HCT116 (cell line): ENCODE data around the gene CLDN20. TPM values are rescaled to one million over a fixed set of nuclear protein-coding genes. Genes with fewer than 3 reads are reported as not detected.

Experiments
- ATAC-seq: fragments of 200-7000 bp; cut with Tn5 transposase; 2 replicates; pipeline ENCODE4 v1.9.1; 2020; ENCODE audit warnings: mild to moderate bottlenecking, moderate library complexity
- BruUV-seq: library from RNA; stranded (reverse); fragments of 400-500 nt; replicated peaks from 2 replicates; lab custom pipeline; 2021; lab: Mats Ljungman, UMichigan
- CTCF ChIA-PET: fragments of 300-600 bp; sonication (Branson Sonifier 250); formaldehyde crosslinking; loops from one replicate; lab custom pipeline; 2021; ENCODE audit warnings: antibody characterized with exemption; lab: Charles Lee
- POLR2A ChIA-PET: fragments of 300-600, 350-600 bp; sonication (Branson Sonifier 250); formaldehyde crosslinking; loops from one replicate; lab custom pipeline; 2021; ENCODE audit warnings: antibody characterized with exemption; lab: Charles Lee
- RAD21 ChIA-PET, 2 experiments: fragments of 300-600 bp; sonication (Branson Sonifier 250); formaldehyde crosslinking; loops; one replicate each; lab custom pipeline; 2023; ENCODE audit warnings: low total read pairs in 2 of 2; ENCODE audit not compliant: uncharacterized antibody in 2 of 2, unreplicated experiment in 2 of 2, low non-redundant PET in 1 of 2; lab: Charles Lee
- DNase-seq: peaks from one replicate; pipeline ENCODE4 v3.0.0-alpha.2; 2010; ENCODE audit warnings: low read depth, low spot score
- H2AFZ ChIP-seq: fragments of 200-600 bp; shearing (Covaris generic), sonication (generic); 2 replicates; pipeline ENCODE4 v1.6.1; 2017; ENCODE audit warnings: low read depth, mixed run types, mixed read lengths, antibody characterized with exemption, low read length; ENCODE audit not compliant: poor library complexity, severe bottlenecking
- H3K27ac ChIP-seq: 2 replicates; pipeline ENCODE4 v1.5.1; 2012; ENCODE audit warnings: low read depth, low read length
- H3K27me3 ChIP-seq: fragments of 200-600 bp; sonication (generic); 2 replicates; pipeline ENCODE4 v1.6.1; 2016; ENCODE audit warnings: mixed run types, low read length, mixed read lengths; ENCODE audit not compliant: insufficient read depth
- H3K36me3 ChIP-seq, 2 experiments: fragments of 200-500 bp in 1 of 2; fragments of 200-600 bp in 1 of 2; sonication (Bioruptor generic) in 1 of 2; sonication (generic) in 1 of 2; 2 replicates each; pipeline versions ENCODE4 v1.5.1 to v1.6.1; 2014 to 2016; ENCODE audit warnings: low read length in 2 of 2, inconsistent platforms in 1 of 2, mixed read lengths in 1 of 2, mixed run types in 1 of 2; ENCODE audit not compliant: insufficient read depth in 2 of 2, control insufficient read depth in 1 of 2
- H3K4me1 ChIP-seq, 2 experiments: fragments of 200-600 bp in 1 of 2; sonication (generic) in 1 of 2; 2 replicates each; pipeline versions ENCODE4 v1.5.1 to v1.6.1; 2012 to 2017; ENCODE audit warnings: low read length in 2 of 2, inconsistent platforms in 1 of 2, mild to moderate bottlenecking in 1 of 2, mixed read lengths in 1 of 2, mixed run types in 1 of 2, moderate library complexity in 1 of 2; ENCODE audit not compliant: insufficient read depth in 2 of 2, control insufficient read depth in 1 of 2
- H3K4me2 ChIP-seq: fragments of 200-600 bp; sonication (generic); 2 replicates; pipeline ENCODE4 v1.6.1; 2017; ENCODE audit warnings: mixed run types, low read length, mixed read lengths
- H3K4me3 ChIP-seq, 2 experiments: fragments of 200-600 bp in 1 of 2; sonication (generic) in 1 of 2; replicated peaks in 1 of 2; 2 replicates each; pipeline ENCODE4 v1.5.1; 2011 to 2016; ENCODE audit warnings: low read length in 2 of 2, control low read depth in 1 of 2, low read depth in 1 of 2, mild to moderate bottlenecking in 1 of 2, mixed read lengths in 1 of 2, mixed run types in 1 of 2
- H3K79me2 ChIP-seq: fragments of 200-600 bp; sonication (generic); 2 replicates; pipeline ENCODE4 v1.6.1; 2017; ENCODE audit warnings: mild to moderate bottlenecking, mixed run types, low read length, moderate library complexity, mixed read lengths; ENCODE audit not compliant: insufficient read depth
- H3K9ac ChIP-seq: fragments of 200-600 bp; sonication (generic); 2 replicates; pipeline ENCODE4 v1.6.1; 2016; ENCODE audit warnings: low read length, mixed read lengths
- H3K9me2 ChIP-seq: fragments of 200-600 bp; sonication (generic), shearing (Covaris generic); 2 replicates; pipeline ENCODE4 v1.6.1; 2017; ENCODE audit warnings: mixed run types, mild to moderate bottlenecking, moderate library complexity; ENCODE audit not compliant: insufficient read depth
- H3K9me3 ChIP-seq, 2 experiments: fragments of 200-500 bp in 1 of 2; fragments of 200-600 bp in 1 of 2; sonication (Bioruptor generic) in 1 of 2; sonication (generic) in 1 of 2; 2 replicates each; pipeline ENCODE4 v1.6.1; 2014 to 2017; ENCODE audit warnings: low read length in 2 of 2, mixed read lengths in 2 of 2, inconsistent platforms in 1 of 2, low read depth in 1 of 2, mild to moderate bottlenecking in 1 of 2, mixed run types in 1 of 2, moderate library complexity in 1 of 2; ENCODE audit not compliant: control insufficient read depth in 1 of 2, insufficient read depth in 1 of 2
- H4K20me1 ChIP-seq: fragments of 200-600 bp; sonication (generic), shearing (Covaris generic); 2 replicates; pipeline ENCODE4 v1.6.1; 2017; ENCODE audit warnings: mixed run types, mild to moderate bottlenecking, moderate library complexity; ENCODE audit not compliant: insufficient read depth
- ATF3 ChIP-seq: IDR thresholded peaks from 2 replicates; pipeline ENCODE4 v1.6.1; 2012
- CTCF ChIP-seq, 3 experiments: fragments of 200-600 bp in 1 of 3; sonication (generic) in 1 of 3; IDR thresholded peaks in 2 of 3; conservative IDR thresholded peaks in 1 of 3; 2 replicates each; pipeline ENCODE4 v1.5.1; 2012 to 2017; ENCODE audit warnings: low read depth in 2 of 3, low read length in 2 of 3, antibody characterized with exemption in 1 of 3, borderline replicate concordance in 1 of 3, control low read depth in 1 of 3, mild to moderate bottlenecking in 1 of 3, mixed read lengths in 1 of 3, mixed run types in 1 of 3, moderate library complexity in 1 of 3; ENCODE audit not compliant: insufficient read depth in 1 of 3
- EGR1 ChIP-seq: IDR thresholded peaks from 2 replicates; pipeline ENCODE4 v1.6.1; 2012; ENCODE audit warnings: low read depth
- EZH2 ChIP-seq: fragments of 200-600 bp; sonication (generic); IDR thresholded peaks from 2 replicates; pipeline ENCODE4 v1.6.1; 2017; ENCODE audit warnings: antibody characterized with exemption, mixed run types
- FOSL1 ChIP-seq: IDR thresholded peaks from 2 replicates; pipeline ENCODE4 v1.6.1; 2012; ENCODE audit warnings: low read depth
- JUND ChIP-seq: IDR thresholded peaks from 2 replicates; pipeline ENCODE4 v1.6.1; 2012
- MAX ChIP-seq: IDR thresholded peaks from 2 replicates; pipeline ENCODE4 v1.6.1; 2012
- POLR2A ChIP-seq: IDR thresholded peaks from 2 replicates; pipeline ENCODE4 v1.7.0; 2011; ENCODE audit warnings: borderline replicate concordance; ENCODE audit not compliant: insufficient read depth, insufficient read length; ENCODE audit errors: extremely low read depth
- POLR2AphosphoS5 ChIP-seq: IDR thresholded peaks from 2 replicates; pipeline ENCODE4 v1.6.1; 2011; ENCODE audit warnings: mild to moderate bottlenecking, low read depth, low read length, moderate library complexity
- SIN3A ChIP-seq: IDR thresholded peaks from 2 replicates; pipeline ENCODE4 v1.6.1; 2012; ENCODE audit warnings: low read depth
- YY1 ChIP-seq: IDR thresholded peaks from 2 replicates; pipeline ENCODE4 v1.6.1; 2011; ENCODE audit warnings: low read length, low read depth, moderate library complexity, mild to moderate bottlenecking; ENCODE audit not compliant: insufficient replicate concordance; ENCODE audit errors: extremely low read depth
- ZBTB33 ChIP-seq: IDR thresholded peaks from 2 replicates; pipeline ENCODE4 v1.6.1; 2011; ENCODE audit warnings: mild to moderate bottlenecking, low read length, moderate library complexity; ENCODE audit not compliant: insufficient replicate concordance; ENCODE audit errors: extremely low read depth
- ZNF274 ChIP-seq: fragments of 200-500 bp; sonication (Bioruptor generic); IDR thresholded peaks from 2 replicates; pipeline ENCODE4 v1.6.1; 2014; ENCODE audit warnings: mild to moderate bottlenecking, low read depth, low read length, inconsistent platforms
- intact Hi-C: fragments of 100-400 bp; cut with micrococcal nuclease; formaldehyde crosslinking; loops from 2 replicates; pipeline ENCODE4 v1.10.0; 2022
- total RNA-seq: library from RNA; stranded (reverse); gene quantifications from one replicate; pipeline ENCODE4 v1.2.1, GENCODE V29; 2021; ENCODE audit not compliant: unreplicated experiment

Gene CLDN20
- total RNA-seq, 1 experiment from 2014 or later = not detected

- RAD21 ChIA-PET = no interaction called here
- Histone ChIP-seq H3K9ac (no peak overlapping the region), H3K4me1 (peaks cover 7 to 8% of the 10 kb centered on the region in 2 experiments), H3K9me2 (no peaks in the 10 kb centered on the region), H3K36me3 (peaks cover 10 to 19% of the 10 kb centered on the region in 2 experiments), H3K9me3 (no peaks in the 10 kb centered on the region), H3K4me2 (peak overlapping the region; percentile 17; the same call in 1 of the 2 replicates), H3K27ac (no peak overlapping the region), H3K79me2 (no peaks in the 10 kb centered on the region), H3K4me3 (no peak overlapping the region), H4K20me1 (no peaks in the 10 kb centered on the region), H3K27me3 (no peaks in the 10 kb centered on the region), H2AFZ (no peak overlapping the region)
- POLR2A ChIA-PET = no interaction called here
- no peak for DNase-seq
- intact Hi-C loops = no loop called here
- no TSS peak for BruUV-seq
- peak; percentile 69 for ATAC-seq
- CTCF ChIA-PET = no interaction called here
- TF ChIP-seq EGR1 = no peak
- no peak for TF ChIP-seq ZBTB33
These were observed 28.9 kb downstream of the CLDN20 start for GRCh38 chr6:155292711-155293110.

GRCh38 chr6:155297669-155298068 lies 33.9 kb downstream of the CLDN20 start:
- Histone ChIP-seq H3K36me3 (peaks cover 15 to 16% of the 10 kb centered on the region in 2 experiments), H4K20me1 (no peaks in the 10 kb centered on the region), H3K27me3 (no peaks in the 10 kb centered on the region), H3K9ac (no peak overlapping the region), H3K4me3 (no peak overlapping the region), H3K4me2 (no peak overlapping the region), H3K4me1 (peaks cover 6 to 7% of the 10 kb centered on the region in 2 experiments), H3K79me2 (peaks cover 6% of the 10 kb centered on the region; the same call in 1 of the 2 replicates), H3K9me2 (no peaks in the 10 kb centered on the region), H3K27ac (no peak overlapping the region), H3K9me3 (no peaks in the 10 kb centered on the region), H2AFZ (no peak overlapping the region)
- intact Hi-C loops = no loop called here
- ChIA-PET POLR2A (no interaction called here), CTCF (no interaction called here), RAD21 (no interaction called here)
- ATAC-seq (no peak), DNase-seq (no peak)
- no TSS peak for BruUV-seq
- TF ChIP-seq MAX = no peak
- TF ChIP-seq YY1 = no peak
- TF ChIP-seq ZBTB33 = no peak
- TF ChIP-seq EGR1 = no peak
- no peak for TF ChIP-seq POLR2A
- TF ChIP-seq JUND = no peak
- TF ChIP-seq POLR2AphosphoS5 = no peak
- no peak for TF ChIP-seq CTCF (IDR thresholded peaks at IDR 0.05 in 2 of 3, conservative IDR thresholded peaks at IDR 0.05 in 1 of 3; ENCODE audit: borderline replicate concordance in 1 of 3, insufficient read depth in 1 of 3, low read depth in 2 of 3, low read length in 2 of 3)
- TF ChIP-seq SIN3A = no peak
- TF ChIP-seq FOSL1 = no peak
- no peak for TF ChIP-seq ATF3
- TF ChIP-seq EZH2 = no peak
- no peak for TF ChIP-seq ZNF274
